Ovary (tissue), 3 donors: Measurements from ENCODE around the gene PSEN2.

ENCODE experiments used
- EP300 ChIP-seq: sonication (generic); formaldehyde crosslinking; IDR thresholded peaks from one replicate; pipeline ENCODE4 v1.6.1; 2017; ENCODE audit warnings: antibody characterized with exemption
- POLR2A ChIP-seq: fragments of 450-650 bp; IDR thresholded peaks from one replicate; pipeline ENCODE4 v1.6.1; 2017; ENCODE audit warnings: antibody characterized with exemption, mild to moderate bottlenecking, moderate library complexity
- TF ChIP-seq, protein P1 (sequence below), 3 donors: fragments of 450-650 bp in 2 of 3; fragments of 200-600 bp in 1 of 3; IDR thresholded peaks; one replicate each; pipeline versions ENCODE4 v1.5.1 to v1.8.0; 2016 to 2022; ENCODE audit warnings: antibody characterized with exemption in 3 of 3, mild to moderate bottlenecking in 1 of 3
- donor health status: DM: no; HTN: no; CAD: no.

DNA sequence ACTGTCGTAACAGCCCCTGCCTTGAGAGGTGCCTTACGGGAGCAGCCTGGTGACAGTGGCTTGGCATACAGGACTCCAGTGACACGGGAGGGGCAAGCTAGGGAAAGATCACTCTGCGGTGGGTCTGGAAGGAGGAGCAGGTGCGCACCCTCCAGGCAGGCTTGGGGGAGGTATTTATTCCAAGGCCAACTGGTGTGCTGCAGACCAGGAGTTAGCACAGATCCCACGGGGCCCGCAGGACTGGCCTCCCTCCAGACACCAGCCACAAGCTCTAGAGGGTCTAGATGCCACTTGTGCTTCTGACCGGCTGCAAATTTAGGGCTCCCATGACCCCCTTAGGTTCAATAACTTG, 22.1 kb downstream of the PSEN2 start:
- TF ChIP-seq POLR2A (no peak), EP300 (no peak)
- TF ChIP-seq, protein P1, sequence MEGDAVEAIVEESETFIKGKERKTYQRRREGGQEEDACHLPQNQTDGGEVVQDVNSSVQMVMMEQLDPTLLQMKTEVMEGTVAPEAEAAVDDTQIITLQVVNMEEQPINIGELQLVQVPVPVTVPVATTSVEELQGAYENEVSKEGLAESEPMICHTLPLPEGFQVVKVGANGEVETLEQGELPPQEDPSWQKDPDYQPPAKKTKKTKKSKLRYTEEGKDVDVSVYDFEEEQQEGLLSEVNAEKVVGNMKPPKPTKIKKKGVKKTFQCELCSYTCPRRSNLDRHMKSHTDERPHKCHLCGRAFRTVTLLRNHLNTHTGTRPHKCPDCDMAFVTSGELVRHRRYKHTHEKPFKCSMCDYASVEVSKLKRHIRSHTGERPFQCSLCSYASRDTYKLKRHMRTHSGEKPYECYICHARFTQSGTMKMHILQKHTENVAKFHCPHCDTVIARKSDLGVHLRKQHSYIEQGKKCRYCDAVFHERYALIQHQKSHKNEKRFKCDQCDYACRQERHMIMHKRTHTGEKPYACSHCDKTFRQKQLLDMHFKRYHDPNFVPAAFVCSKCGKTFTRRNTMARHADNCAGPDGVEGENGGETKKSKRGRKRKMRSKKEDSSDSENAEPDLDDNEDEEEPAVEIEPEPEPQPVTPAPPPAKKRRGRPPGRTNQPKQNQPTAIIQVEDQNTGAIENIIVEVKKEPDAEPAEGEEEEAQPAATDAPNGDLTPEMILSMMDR (IDR thresholded peaks at IDR 0.05): no peak
